Sigmoid colon (tissue), 7 donors: ENCODE data around the gene PCDHGC4. TPM values are rescaled to one million over a fixed set of nuclear protein-coding genes. Genes with fewer than 3 reads are reported as not detected.

Experiments
- DNase-seq: peaks from one replicate; pipeline ENCODE4 v3.0.0-alpha.2; 2019
- H3K27ac ChIP-seq, 4 donors: fragments of 200-600 bp; sonication (generic); one replicate each; pipeline ENCODE4 v1.5.1; 2016 to 2019; ENCODE audit warnings: mild to moderate bottlenecking in 1 of 4
- H3K27me3 ChIP-seq, 3 donors: fragments of 200-600 bp; sonication (generic); one replicate each; pipeline ENCODE4 v1.5.1; 2019; ENCODE audit warnings: mild to moderate bottlenecking in 1 of 3
- H3K36me3 ChIP-seq, 4 donors: fragments of 200-600 bp; sonication (generic); one replicate each; pipeline ENCODE4 v1.5.1; 2016 to 2019
- H3K4me1 ChIP-seq, 4 donors: fragments of 200-600 bp; sonication (generic); one replicate each; pipeline ENCODE4 v1.5.1; 2017 to 2019
- H3K4me3 ChIP-seq, 4 donors: fragments of 200-600 bp; sonication (generic); one replicate each; pipeline ENCODE4 v1.5.1; 2017 to 2019; ENCODE audit warnings: mild to moderate bottlenecking in 2 of 4, moderate library complexity in 1 of 4
- H3K9me3 ChIP-seq, 4 donors: fragments of 200-600 bp in 3 of 4; sonication (generic) in 3 of 4; one replicate each; pipeline versions ENCODE4 v1.5.1 to v1.6.1; 2013 to 2019
- EP300 ChIP-seq, 4 donors: sonication (generic); formaldehyde crosslinking; IDR thresholded peaks; one replicate each; pipeline ENCODE4 v1.6.1; 2017; ENCODE audit warnings: antibody characterized with exemption in 4 of 4
- POLR2A ChIP-seq, 2 donors: fragments of 450-650 bp; IDR thresholded peaks; one replicate each; pipeline ENCODE4 v1.6.1; 2016; ENCODE audit warnings: antibody characterized with exemption in 2 of 2, mild to moderate bottlenecking in 2 of 2, moderate library complexity in 2 of 2
- POLR2AphosphoS5 ChIP-seq, 4 donors: sonication (generic); formaldehyde crosslinking; IDR thresholded peaks; one replicate each; pipeline ENCODE4 v1.6.1; 2017; ENCODE audit warnings: antibody characterized with exemption in 4 of 4
- WGBS, 2 donors: extraction: QIAGEN DNeasy Blood & Tissue Kit; methylation state at CpG; one replicate each; pipeline ENCODE4 v1.1.7; 2013; 5-methylcytosine and 5-hydroxymethylcytosine counted together
- intact Hi-C: fragments of 100-400 bp; cut with DNase I; formaldehyde crosslinking; loops from one replicate; pipeline ENCODE4 v1.15.1; 2023
- polyA plus RNA-seq, 3 donors: library from polyadenylated mRNA; stranded (reverse); fragments of 200-250 nt; gene quantifications; one replicate each; pipeline ENCODE4 v1.2.3, GENCODE V29; 2013
- total RNA-seq, 4 donors: library from RNA; depleted of rRNA; stranded (reverse); fragments of >200 nt; gene quantifications; one replicate each; pipeline ENCODE4 v1.1.0, GENCODE V29; 2016
- TF ChIP-seq, protein P1 (sequence below), 4 experiments: fragments of 450-650 bp in 3 of 4; fragments of 200-600 bp in 1 of 4; IDR thresholded peaks; one replicate each; pipeline ENCODE4 v1.5.1; 2016 to 2019; ENCODE audit warnings: antibody characterized with exemption in 4 of 4, mild to moderate bottlenecking in 3 of 4, moderate library complexity in 2 of 4
- donor health status: healthy with polysubstance abuse.
- donor health status: Bipolar disorder and iron deficiency.
- donor health status: healthy.

PCDHGC4 gene
- total and polyA plus RNA-seq, 7 donors: 0.47 to 8.6 (median 3.0) TPM; not detected in 2

GRCh38 chr5:141490771-141491170 lies 5.9 kb downstream of the PCDHGC4 start:
- Histone ChIP-seq H3K27ac (no peak overlapping the region), H3K9me3 (no peaks in the 10 kb centered on the region), H3K27me3 (no peaks in the 10 kb centered on the region), H3K4me1 (peaks cover 0 to 59% (median 35%) of the 10 kb centered on the region in 4 donors), H3K36me3 (peaks cover 0 to 40% (median 4%) of the 10 kb centered on the region in 4 donors), H3K4me3 (no peak overlapping the region)
- no peak for DNase-seq
- TF ChIP-seq POLR2A (IDR thresholded peaks at IDR 0.05) (no peak), EP300 (IDR thresholded peaks at IDR 0.05) (no peak), POLR2AphosphoS5 (IDR thresholded peaks at IDR 0.05) (no peak)
- TF ChIP-seq, protein P1, sequence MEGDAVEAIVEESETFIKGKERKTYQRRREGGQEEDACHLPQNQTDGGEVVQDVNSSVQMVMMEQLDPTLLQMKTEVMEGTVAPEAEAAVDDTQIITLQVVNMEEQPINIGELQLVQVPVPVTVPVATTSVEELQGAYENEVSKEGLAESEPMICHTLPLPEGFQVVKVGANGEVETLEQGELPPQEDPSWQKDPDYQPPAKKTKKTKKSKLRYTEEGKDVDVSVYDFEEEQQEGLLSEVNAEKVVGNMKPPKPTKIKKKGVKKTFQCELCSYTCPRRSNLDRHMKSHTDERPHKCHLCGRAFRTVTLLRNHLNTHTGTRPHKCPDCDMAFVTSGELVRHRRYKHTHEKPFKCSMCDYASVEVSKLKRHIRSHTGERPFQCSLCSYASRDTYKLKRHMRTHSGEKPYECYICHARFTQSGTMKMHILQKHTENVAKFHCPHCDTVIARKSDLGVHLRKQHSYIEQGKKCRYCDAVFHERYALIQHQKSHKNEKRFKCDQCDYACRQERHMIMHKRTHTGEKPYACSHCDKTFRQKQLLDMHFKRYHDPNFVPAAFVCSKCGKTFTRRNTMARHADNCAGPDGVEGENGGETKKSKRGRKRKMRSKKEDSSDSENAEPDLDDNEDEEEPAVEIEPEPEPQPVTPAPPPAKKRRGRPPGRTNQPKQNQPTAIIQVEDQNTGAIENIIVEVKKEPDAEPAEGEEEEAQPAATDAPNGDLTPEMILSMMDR (IDR thresholded peaks at IDR 0.05): no peak
- intact Hi-C loops: no loop called here
- 91 to 94% methylated on average over 13 of the region's 13 CpGs for WGBS, 2 donors

GRCh38 chr5:141491323-141492167 lies 6.7 kb downstream of the PCDHGC4 start:
- Histone ChIP-seq H3K27ac (no peak overlapping the region), H3K4me1 (peaks cover 0 to 54% (median 35%) of the 10 kb centered on the region in 4 donors), H3K4me3 (no peak overlapping the region), H3K27me3 (no peaks in the 10 kb centered on the region), H3K36me3 (peaks cover 0 to 39% (median 4%) of the 10 kb centered on the region in 4 donors), H3K9me3 (no peaks in the 10 kb centered on the region)
- 30 to 33% methylated on average over 66 of the region's 66 CpGs for WGBS, 2 donors
- no peak for TF ChIP-seq EP300 (IDR thresholded peaks at IDR 0.05)
- TF ChIP-seq, protein P1 (IDR thresholded peaks at IDR 0.05): no peak
- no peak for TF ChIP-seq POLR2AphosphoS5 (IDR thresholded peaks at IDR 0.05)
- no peak for TF ChIP-seq POLR2A (IDR thresholded peaks at IDR 0.05)
- intact Hi-C loops: no loop called here
- DNase-seq: no peak

GRCh38 chr5:141492168-141492885 lies 7.5 kb downstream of the PCDHGC4 start:
- Histone ChIP-seq H3K27ac (no peak overlapping the region), H3K36me3 (peaks cover 0 to 47% (median 3%) of the 10 kb centered on the region in 4 donors), H3K9me3 (no peaks in the 10 kb centered on the region), H3K27me3 (no peaks in the 10 kb centered on the region), H3K4me1 (peaks cover 0 to 49% (median 35%) of the 10 kb centered on the region in 4 donors), H3K4me3 (peak overlapping the region in 1 of 4 donors; percentile 2)
- peak; percentile 56 for DNase-seq
- intact Hi-C loops: no loop called here
- TF ChIP-seq POLR2AphosphoS5 (IDR thresholded peaks at IDR 0.05): no peak
- TF ChIP-seq, protein P1 (IDR thresholded peaks at IDR 0.05): no peak
- no peak for TF ChIP-seq EP300 (IDR thresholded peaks at IDR 0.05)
- TF ChIP-seq POLR2A (IDR thresholded peaks at IDR 0.05): no peak
- WGBS, 2 donors: 28 to 51% methylated on average over 68 of the region's 68 CpGs

DNA sequence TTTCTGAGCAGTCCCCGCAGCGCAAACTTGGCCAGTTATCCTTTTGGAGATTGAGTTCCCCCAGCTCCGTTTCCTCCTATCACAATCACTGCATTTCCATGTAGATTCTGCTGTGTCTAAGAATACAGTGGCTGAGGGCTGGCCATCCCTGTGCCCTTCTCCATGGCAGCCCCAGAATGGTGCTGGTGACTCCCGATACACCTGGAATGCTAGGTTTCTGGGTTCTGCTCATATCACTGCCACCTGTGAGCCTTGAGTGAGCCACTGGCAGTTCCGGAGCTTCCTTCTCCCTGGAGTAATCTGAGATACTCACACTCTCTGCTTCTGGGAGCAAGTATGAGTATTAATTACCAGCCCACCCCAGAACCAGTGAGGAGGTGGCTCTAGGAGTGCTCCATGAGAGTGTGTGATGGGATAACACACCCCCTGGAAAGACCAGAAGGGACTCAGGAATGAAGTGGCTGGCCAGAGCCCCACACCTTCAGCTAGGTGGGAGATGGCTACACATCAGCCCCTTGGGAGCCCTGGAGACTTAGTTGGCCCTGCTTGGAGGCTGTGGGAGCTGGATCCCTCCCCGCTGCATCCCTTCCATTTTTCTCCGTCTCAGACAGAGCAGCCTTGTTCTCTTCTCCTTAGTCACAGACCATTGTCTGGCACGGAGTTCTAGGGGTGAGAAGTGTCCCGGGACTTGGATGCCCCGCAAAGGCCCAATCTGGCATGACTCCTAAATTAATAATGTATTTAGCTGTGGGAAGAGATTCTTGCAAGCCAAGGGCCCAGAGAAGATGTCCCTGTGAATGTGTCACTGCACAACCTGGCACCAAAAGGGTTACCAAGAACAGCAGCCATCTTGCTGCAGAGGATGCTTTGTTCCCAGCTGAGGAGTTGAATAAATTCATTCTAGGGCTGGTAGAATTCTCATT lies 8.9 kb downstream of the PCDHGC4 start:
- DNase-seq: peak; percentile 55
- intact Hi-C loops: no loop called here
- Histone ChIP-seq H3K27ac (peak overlapping the region in 1 of 4 donors; percentile 14), H3K4me1 (peaks cover 0 to 42% (median 31%) of the 10 kb centered on the region in 4 donors), H3K9me3 (no peaks in the 10 kb centered on the region), H3K4me3 (no peak overlapping the region), H3K27me3 (no peaks in the 10 kb centered on the region), H3K36me3 (peaks cover 0 to 59% (median 3%) of the 10 kb centered on the region in 4 donors)
- WGBS, 2 donors: 82 to 90% methylated on average over 10 of the region's 10 CpGs
- TF ChIP-seq POLR2AphosphoS5 (IDR thresholded peaks at IDR 0.05) (no peak), EP300 (IDR thresholded peaks at IDR 0.05) (no peak), POLR2A (IDR thresholded peaks at IDR 0.05) (no peak)
- TF ChIP-seq, protein P1 (IDR thresholded peaks at IDR 0.05): no peak
